IMR-90 (cell line): Measurements from ENCODE around the gene PDYN. TPM values are rescaled to one million over a fixed set of nuclear protein-coding genes. Genes with fewer than 3 reads are reported as not detected.

Source experiments
- ATAC-seq: fragments of 200-7000 bp; cut with Tn5 transposase; 2 replicates; pipeline ENCODE4 v1.9.1; 2020; ENCODE audit warnings: low read depth, mild to moderate bottlenecking, moderate library complexity
- BruUV-seq: library from RNA; stranded (reverse); fragments of 400-500 nt; replicated peaks from 2 replicates; lab custom pipeline; 2021; lab: Mats Ljungman, UMichigan
- CTCF ChIA-PET: fragments of 300-600 bp; formaldehyde crosslinking; extraction: SDS; loops from one replicate; lab custom pipeline; 2021; ENCODE audit warnings: antibody characterized with exemption; lab: Yijun Ruan, JAX
- POLR2A ChIA-PET: fragments of 300-600 bp; sonication (Branson Sonifier 250); formaldehyde crosslinking; loops from one replicate; lab custom pipeline; 2022; ENCODE audit warnings: antibody characterized with exemption; ENCODE audit not compliant: unreplicated experiment; lab: Charles Lee
- DNase-seq: peaks from one replicate; pipeline ENCODE4 v3.0.0; 2013
- H2AFZ ChIP-seq: replicated peaks from 2 replicates; pipeline ENCODE3; 2013; ENCODE audit warnings: low read length, mild to moderate bottlenecking; ENCODE audit not compliant: poor library complexity
- H2AK5ac ChIP-seq: 2 replicates; pipeline ENCODE4 v1.6.1; 2013; ENCODE audit warnings: low read depth, low read length, inconsistent platforms
- H2AK9ac ChIP-seq: replicated peaks from 2 replicates; pipeline ENCODE3; 2013; ENCODE audit warnings: mild to moderate bottlenecking, low read depth, low read length, moderate library complexity; ENCODE audit not compliant: poor library complexity
- H2BK120ac ChIP-seq: 2 replicates; pipeline ENCODE4 v1.6.1; 2013; ENCODE audit warnings: low read depth, low read length, inconsistent platforms
- H2BK15ac ChIP-seq: 3 replicates; pipeline ENCODE4 v1.6.1; 2013; ENCODE audit warnings: low read depth, low read length, inconsistent platforms
- H2BK20ac ChIP-seq: 2 replicates; pipeline ENCODE4 v1.6.1; 2013; ENCODE audit warnings: low read depth, mild to moderate bottlenecking, inconsistent platforms, low read length, moderate library complexity
- H2BK5ac ChIP-seq: 2 replicates; pipeline ENCODE4 v1.6.1; 2013; ENCODE audit warnings: mild to moderate bottlenecking, low read depth, low read length, inconsistent platforms; ENCODE audit not compliant: poor library complexity, severe bottlenecking
- H3K14ac ChIP-seq: replicated peaks from 2 replicates; pipeline ENCODE4 v1.6.1; 2013; ENCODE audit warnings: low read depth, low read length, inconsistent platforms
- H3K18ac ChIP-seq: 2 replicates; pipeline ENCODE4 v1.6.1; 2013; ENCODE audit warnings: low read depth, low read length, control low read depth
- H3K23ac ChIP-seq: 2 replicates; pipeline ENCODE4 v1.6.1; 2013; ENCODE audit warnings: low read depth, low read length, inconsistent platforms
- H3K27ac ChIP-seq: 2 replicates; pipeline ENCODE4 v1.5.1; 2013; ENCODE audit warnings: mild to moderate bottlenecking, control low read depth, low read length; ENCODE audit not compliant: insufficient read depth
- H3K27me3 ChIP-seq: 2 replicates; pipeline ENCODE4 v1.6.1; 2013; ENCODE audit warnings: low read length; ENCODE audit not compliant: control insufficient read depth, insufficient read depth
- H3K36me3 ChIP-seq: 2 replicates; pipeline ENCODE4 v1.6.1; 2013; ENCODE audit warnings: low read length, mixed read lengths; ENCODE audit not compliant: control insufficient read depth, insufficient read depth
- H3K4ac ChIP-seq: 2 replicates; pipeline ENCODE4 v1.6.1; 2013; ENCODE audit warnings: low read depth, low read length, inconsistent platforms
- H3K4me1 ChIP-seq: 2 replicates; pipeline ENCODE4 v1.6.1; 2013; ENCODE audit warnings: low read length, mixed read lengths; ENCODE audit not compliant: control insufficient read depth, insufficient read depth
- H3K4me2 ChIP-seq: 2 replicates; pipeline ENCODE4 v1.6.1; 2013; ENCODE audit warnings: low read depth, mild to moderate bottlenecking, control low read depth, low read length, moderate library complexity
- H3K4me3 ChIP-seq: 2 replicates; pipeline ENCODE4 v1.5.1; 2013; ENCODE audit warnings: low read depth, mild to moderate bottlenecking, control low read depth, low read length, moderate library complexity; ENCODE audit not compliant: insufficient read depth
- H3K56ac ChIP-seq: 2 replicates; pipeline ENCODE4 v1.6.1; 2013; ENCODE audit warnings: low read length, inconsistent platforms; ENCODE audit not compliant: insufficient read depth; ENCODE audit errors: extremely low read depth
- H3K79me1 ChIP-seq, 2 experiments: 2 replicates each; pipeline ENCODE4 v1.6.1; 2013; ENCODE audit warnings: low read length in 2 of 2, inconsistent platforms in 1 of 2, low read depth in 1 of 2
- H3K9ac ChIP-seq: 2 replicates; pipeline ENCODE4 v1.6.1; 2013; ENCODE audit warnings: low read depth, low read length, control low read depth
- H3K9me1 ChIP-seq: 2 replicates; pipeline ENCODE4 v1.6.1; 2013; ENCODE audit warnings: low read length, inconsistent platforms; ENCODE audit not compliant: insufficient read depth
- H3K9me3 ChIP-seq: 2 replicates; pipeline ENCODE4 v1.6.1; 2013; ENCODE audit warnings: low read length; ENCODE audit not compliant: control insufficient read depth, insufficient read depth
- H4K20me1 ChIP-seq: 2 replicates; pipeline ENCODE4 v1.6.1; 2013; ENCODE audit warnings: low read length, inconsistent platforms; ENCODE audit not compliant: insufficient read depth
- H4K5ac ChIP-seq: 2 replicates; pipeline ENCODE4 v1.6.1; 2013; ENCODE audit warnings: mild to moderate bottlenecking, low read depth, low read length, control low read depth
- H4K8ac ChIP-seq, 2 experiments: 2 replicates each; pipeline ENCODE4 v1.6.1; 2013; ENCODE audit warnings: low read depth in 2 of 2, low read length in 2 of 2, control low read depth in 1 of 2, inconsistent platforms in 1 of 2
- H4K91ac ChIP-seq: 2 replicates; pipeline ENCODE4 v1.6.1; 2013; ENCODE audit warnings: low read depth, low read length, inconsistent platforms; ENCODE audit not compliant: insufficient read depth
- BHLHE40 ChIP-seq: fragments of 150-350 bp; IDR thresholded peaks from 2 replicates; pipeline ENCODE4 v1.6.1; 2016; ENCODE audit warnings: mild to moderate bottlenecking, low read depth, low read length
- CEBPB ChIP-seq: IDR thresholded peaks from 2 replicates; pipeline ENCODE4 v1.6.1; 2012; ENCODE audit warnings: low read depth, low read length, improper control_type of control experiment
- CHD1 ChIP-seq: IDR thresholded peaks from 2 replicates; pipeline ENCODE4 v1.6.1; 2012; ENCODE audit warnings: low read depth, low read length, improper control_type of control experiment
- MAFK ChIP-seq: IDR thresholded peaks from 2 replicates; pipeline ENCODE4 v1.6.1; 2012; ENCODE audit warnings: low read depth, low read length, improper control_type of control experiment
- MAZ ChIP-seq: IDR thresholded peaks from 2 replicates; pipeline ENCODE4 v1.6.1; 2012; ENCODE audit warnings: low read depth, mild to moderate bottlenecking, low read length, improper control_type of control experiment, moderate library complexity, borderline replicate concordance
- MXI1 ChIP-seq: IDR thresholded peaks from 2 replicates; pipeline ENCODE4 v1.6.1; 2012; ENCODE audit warnings: low read depth, mild to moderate bottlenecking, low read length, moderate library complexity, borderline replicate concordance
- NFE2L2 ChIP-seq: fragments of 150-350 bp; IDR thresholded peaks from 2 replicates; pipeline ENCODE4 v1.6.1; 2016; ENCODE audit warnings: low read depth, mild to moderate bottlenecking, low read length
- POLR2A ChIP-seq: IDR thresholded peaks from 2 replicates; pipeline ENCODE4 v1.6.1; 2012; ENCODE audit warnings: mild to moderate bottlenecking, low read depth, low read length
- RAD21 ChIP-seq: IDR thresholded peaks from 2 replicates; pipeline ENCODE4 v1.6.1; 2012; ENCODE audit warnings: low read length, improper control_type of control experiment
- RCOR1 ChIP-seq: IDR thresholded peaks from 2 replicates; pipeline ENCODE4 v1.6.1; 2012; ENCODE audit warnings: mild to moderate bottlenecking, low read length, improper control_type of control experiment; ENCODE audit not compliant: insufficient replicate concordance
- RFX5 ChIP-seq: IDR thresholded peaks from 2 replicates; pipeline ENCODE4 v1.8.0; 2012; ENCODE audit warnings: low read depth, mild to moderate bottlenecking, low read length, moderate library complexity
- WGBS, 2 experiments: methylation state at CpG; one replicate each; pipeline versions ENCODE4 v1.1.5 to v1.1.7; 2013; ENCODE audit warnings: missing lambda C conversion rate in 2 of 2; ENCODE audit not compliant: insufficient read length in 1 of 2; ENCODE audit errors: extremely low coverage in 2 of 2; 5-methylcytosine and 5-hydroxymethylcytosine counted together
- dilution Hi-C: fragments of 300-500 bp; cut with HindIII; formaldehyde crosslinking; loops from one replicate; pipeline ENCODE4 v1.14.3; 2018; ENCODE audit warnings: low sequenced_read_pairs; ENCODE audit not compliant: unreplicated experiment
- in situ Hi-C: fragments of 300-500 bp; cut with MboI; formaldehyde crosslinking; loops from 3 replicates; pipeline ENCODE4 v1.14.3; 2019; ENCODE audit warnings: low sequenced_read_pairs, inconsistent platforms, mixed read lengths
- intact Hi-C: fragments of 100-400 bp; cut with micrococcal nuclease; formaldehyde crosslinking; loops from 2 replicates; pipeline ENCODE4 v1.10.0; 2022
- polyA plus RNA-seq, 3 experiments: library from polyadenylated mRNA; depleted of rRNA; stranded (reverse); fragments of >200 nt; gene quantifications; 2 replicates each; pipeline ENCODE4 v1.2.3, GENCODE V29; 2012; ENCODE audit warnings: low replicate concordance in 1 of 3
- total RNA-seq: library from RNA; depleted of rRNA; stranded (reverse); fragments of >200 nt; gene quantifications from 2 replicates; pipeline ENCODE4 v1.2.3, GENCODE V29; 2012
- TF ChIP-seq, protein P1 (sequence below): fragments of 150-350 bp; IDR thresholded peaks from 2 replicates; pipeline ENCODE4 v1.6.1; 2016; ENCODE audit warnings: low read depth, mild to moderate bottlenecking, low read length, moderate library complexity, borderline replicate concordance
- TF ChIP-seq, protein P2 (sequence below): fragments of 150-350 bp; IDR thresholded peaks from 2 replicates; pipeline ENCODE4 v1.6.1; 2017; ENCODE audit warnings: mild to moderate bottlenecking, antibody characterized with exemption, low read length, low read depth
- TF ChIP-seq, protein P3 (sequence below): conservative IDR thresholded peaks from 2 replicates; pipeline ENCODE4 v1.5.1; 2012; ENCODE audit warnings: mild to moderate bottlenecking, low read depth, low read length, improper control_type of control experiment

Gene PDYN
- total and polyA plus RNA-seq, 2 of the 4 experiments (the other 2 are of a cell fraction) = not detected

DNA sequence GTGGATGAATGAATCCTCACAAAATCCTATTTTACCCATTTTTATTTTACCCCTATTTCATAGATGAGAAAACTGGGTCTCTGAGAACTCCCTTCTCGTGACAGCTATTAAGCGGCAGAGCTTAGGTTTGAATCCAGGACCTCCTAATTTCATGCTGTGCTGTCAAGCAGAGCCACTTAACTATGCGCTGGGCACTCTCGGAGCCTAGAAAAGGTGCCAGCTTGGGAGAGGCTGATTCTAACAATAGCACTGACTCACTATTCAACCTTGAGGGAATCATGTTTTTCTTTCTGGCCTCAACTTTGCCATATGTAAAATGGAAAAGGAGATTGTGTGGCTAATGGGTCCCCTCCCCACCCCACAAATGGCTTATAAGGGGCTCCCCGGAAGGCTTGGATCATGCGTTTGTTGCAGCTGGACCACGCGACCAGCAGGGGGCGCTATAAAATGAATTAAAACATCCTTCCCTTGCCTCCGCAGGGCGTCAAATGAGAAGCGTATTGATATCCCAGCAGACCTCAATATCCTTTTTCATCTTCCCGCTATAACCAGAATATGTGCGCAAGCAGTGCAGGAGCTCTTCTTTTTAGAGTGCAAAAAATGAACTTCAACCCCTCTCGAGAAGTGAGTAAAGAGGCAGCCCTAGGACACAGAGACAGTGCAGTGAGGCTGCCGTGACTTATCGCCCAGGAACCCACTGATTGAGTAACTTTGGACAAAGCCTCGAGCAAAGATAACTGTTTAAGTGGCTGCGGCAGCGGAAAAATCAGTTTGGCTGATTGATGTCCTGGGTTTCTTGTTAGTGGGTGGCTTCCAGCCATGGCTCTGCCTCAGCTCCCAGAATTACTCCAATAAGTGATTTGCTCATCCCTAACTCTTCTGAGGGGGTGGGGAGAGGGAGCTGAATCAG lies 12.8 kb upstream of the PDYN start:
- Histone ChIP-seq H3K9me3 (no peaks in the 10 kb centered on the region), H2BK20ac (no peak overlapping the region), H3K27me3 (peaks cover 2% of the 10 kb centered on the region), H4K91ac (no peak overlapping the region), H3K4me1 (no peaks in the 10 kb centered on the region), H4K8ac (no peak overlapping the region), H3K23ac (no peak overlapping the region), H2BK5ac (no peak overlapping the region), H3K27ac (no peak overlapping the region), H3K4me3 (no peak overlapping the region), H3K56ac (no peak overlapping the region), H2BK120ac (no peak overlapping the region), H4K20me1 (no peaks in the 10 kb centered on the region), H3K36me3 (no peaks in the 10 kb centered on the region), H3K18ac (no peak overlapping the region), H2AK5ac (no peak overlapping the region), H3K4me2 (no peak overlapping the region), H2BK15ac (no peak overlapping the region), H3K4ac (no peak overlapping the region), H2AFZ (no peak overlapping the region), H3K9me1 (no peaks in the 10 kb centered on the region), H3K79me1 (no peaks in the 10 kb centered on the region), H2AK9ac (no peak overlapping the region), H4K5ac (no peak overlapping the region), H3K9ac (no peak overlapping the region), H3K14ac (no peak overlapping the region)
- ATAC-seq (peak; percentile 66), DNase-seq (peak; percentile 30)
- dilution Hi-C loops = no loop called here
- intact Hi-C loops = loop anchor here (1.0 to 2.0 kb wide), 3 partner anchors 96 to 204 kb away; no protein-coding TSS in a partner anchor
- in situ Hi-C loops = loop anchor here (10.0 kb wide), 1 partner anchor 168 kb away; no protein-coding TSS in a partner anchor
- 23% methylated on average over 5 of the region's 20 CpGs; no CpG with 5 or more reads in 1 of the 2 experiments for WGBS, 2 experiments
- no TSS peak for BruUV-seq
- POLR2A ChIA-PET = no interaction called here
- CTCF ChIA-PET = interaction anchor here (0.6 to 2.8 kb wide), 5 partner anchors 24 to 172 kb away, joined by 3 to 10 read pairs (median 4); no protein-coding TSS in a partner anchor
- no peak for TF ChIP-seq BHLHE40
- TF ChIP-seq RFX5 = no peak
- TF ChIP-seq RCOR1 = no peak
- TF ChIP-seq, protein P1, sequence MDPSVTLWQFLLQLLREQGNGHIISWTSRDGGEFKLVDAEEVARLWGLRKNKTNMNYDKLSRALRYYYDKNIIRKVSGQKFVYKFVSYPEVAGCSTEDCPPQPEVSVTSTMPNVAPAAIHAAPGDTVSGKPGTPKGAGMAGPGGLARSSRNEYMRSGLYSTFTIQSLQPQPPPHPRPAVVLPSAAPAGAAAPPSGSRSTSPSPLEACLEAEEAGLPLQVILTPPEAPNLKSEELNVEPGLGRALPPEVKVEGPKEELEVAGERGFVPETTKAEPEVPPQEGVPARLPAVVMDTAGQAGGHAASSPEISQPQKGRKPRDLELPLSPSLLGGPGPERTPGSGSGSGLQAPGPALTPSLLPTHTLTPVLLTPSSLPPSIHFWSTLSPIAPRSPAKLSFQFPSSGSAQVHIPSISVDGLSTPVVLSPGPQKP = no peak
- TF ChIP-seq CHD1 = no peak
- TF ChIP-seq MAFK = no peak
- TF ChIP-seq, protein P2, sequence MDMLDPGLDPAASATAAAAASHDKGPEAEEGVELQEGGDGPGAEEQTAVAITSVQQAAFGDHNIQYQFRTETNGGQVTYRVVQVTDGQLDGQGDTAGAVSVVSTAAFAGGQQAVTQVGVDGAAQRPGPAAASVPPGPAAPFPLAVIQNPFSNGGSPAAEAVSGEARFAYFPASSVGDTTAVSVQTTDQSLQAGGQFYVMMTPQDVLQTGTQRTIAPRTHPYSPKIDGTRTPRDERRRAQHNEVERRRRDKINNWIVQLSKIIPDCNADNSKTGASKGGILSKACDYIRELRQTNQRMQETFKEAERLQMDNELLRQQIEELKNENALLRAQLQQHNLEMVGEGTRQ = no peak
- TF ChIP-seq MXI1 = no peak
- TF ChIP-seq NFE2L2 = no peak
- TF ChIP-seq CEBPB = no peak
- TF ChIP-seq RAD21 = peak; percentile 54
- TF ChIP-seq, protein P3, sequence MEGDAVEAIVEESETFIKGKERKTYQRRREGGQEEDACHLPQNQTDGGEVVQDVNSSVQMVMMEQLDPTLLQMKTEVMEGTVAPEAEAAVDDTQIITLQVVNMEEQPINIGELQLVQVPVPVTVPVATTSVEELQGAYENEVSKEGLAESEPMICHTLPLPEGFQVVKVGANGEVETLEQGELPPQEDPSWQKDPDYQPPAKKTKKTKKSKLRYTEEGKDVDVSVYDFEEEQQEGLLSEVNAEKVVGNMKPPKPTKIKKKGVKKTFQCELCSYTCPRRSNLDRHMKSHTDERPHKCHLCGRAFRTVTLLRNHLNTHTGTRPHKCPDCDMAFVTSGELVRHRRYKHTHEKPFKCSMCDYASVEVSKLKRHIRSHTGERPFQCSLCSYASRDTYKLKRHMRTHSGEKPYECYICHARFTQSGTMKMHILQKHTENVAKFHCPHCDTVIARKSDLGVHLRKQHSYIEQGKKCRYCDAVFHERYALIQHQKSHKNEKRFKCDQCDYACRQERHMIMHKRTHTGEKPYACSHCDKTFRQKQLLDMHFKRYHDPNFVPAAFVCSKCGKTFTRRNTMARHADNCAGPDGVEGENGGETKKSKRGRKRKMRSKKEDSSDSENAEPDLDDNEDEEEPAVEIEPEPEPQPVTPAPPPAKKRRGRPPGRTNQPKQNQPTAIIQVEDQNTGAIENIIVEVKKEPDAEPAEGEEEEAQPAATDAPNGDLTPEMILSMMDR = peak; percentile 68
- TF ChIP-seq POLR2A = no peak
- no peak for TF ChIP-seq MAZ
